Measurements from ENCODE around the gene HTRA2.

Gene HTRA2

GRCh38 chr2:74499940-74500577 lies 29.7 kb upstream of the HTRA2 start:
- no peak for DNase-seq (ENCODE audit: low read depth in 2 of 2)

- DNase-seq (ENCODE audit: low read depth in 2 of 2): no peak
These were observed 29.2 kb upstream of the HTRA2 start for GRCh38 chr2:74500578-74500946.

- DNase-seq (ENCODE audit: low read depth in 2 of 2): no peak
These were observed 28.2 kb upstream of the HTRA2 start for GRCh38 chr2:74501335-74502071.

DNA sequence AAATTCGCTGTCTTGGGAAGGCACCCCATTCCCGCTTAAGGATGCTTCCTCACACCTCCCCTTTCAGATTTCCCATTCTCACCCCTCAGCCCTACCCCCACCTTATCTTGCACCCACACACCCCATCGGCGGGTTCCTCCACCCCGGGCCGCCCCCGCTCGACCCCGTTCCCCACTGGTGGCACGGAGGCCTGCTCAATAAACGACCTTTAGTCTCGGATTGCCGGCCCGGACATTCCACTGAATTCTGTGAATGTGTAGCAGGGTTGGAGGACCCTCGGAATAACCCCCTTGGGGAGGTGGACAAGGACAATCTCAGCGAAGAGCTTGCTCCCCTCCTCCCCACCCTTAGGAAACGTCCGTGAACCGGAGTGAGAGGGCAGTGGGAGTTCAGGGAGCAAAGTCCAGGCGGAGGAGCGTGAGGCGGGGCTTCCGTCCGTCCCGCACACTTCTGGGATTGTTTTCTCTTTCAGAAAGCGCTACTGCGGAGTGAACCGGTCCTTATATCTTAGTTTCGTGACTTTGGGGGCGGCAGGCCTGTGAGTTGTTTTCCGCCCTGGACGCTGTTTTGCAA lies 27.5 kb upstream of the HTRA2 start:
- no peak for DNase-seq (ENCODE audit: low read depth in 2 of 2)

GRCh38 chr2:74502720-74503505 lies 26.8 kb upstream of the HTRA2 start:
- DNase-seq (ENCODE audit: low read depth in 2 of 2): peak in 1 of 2 experiments; percentile 40

DNA sequence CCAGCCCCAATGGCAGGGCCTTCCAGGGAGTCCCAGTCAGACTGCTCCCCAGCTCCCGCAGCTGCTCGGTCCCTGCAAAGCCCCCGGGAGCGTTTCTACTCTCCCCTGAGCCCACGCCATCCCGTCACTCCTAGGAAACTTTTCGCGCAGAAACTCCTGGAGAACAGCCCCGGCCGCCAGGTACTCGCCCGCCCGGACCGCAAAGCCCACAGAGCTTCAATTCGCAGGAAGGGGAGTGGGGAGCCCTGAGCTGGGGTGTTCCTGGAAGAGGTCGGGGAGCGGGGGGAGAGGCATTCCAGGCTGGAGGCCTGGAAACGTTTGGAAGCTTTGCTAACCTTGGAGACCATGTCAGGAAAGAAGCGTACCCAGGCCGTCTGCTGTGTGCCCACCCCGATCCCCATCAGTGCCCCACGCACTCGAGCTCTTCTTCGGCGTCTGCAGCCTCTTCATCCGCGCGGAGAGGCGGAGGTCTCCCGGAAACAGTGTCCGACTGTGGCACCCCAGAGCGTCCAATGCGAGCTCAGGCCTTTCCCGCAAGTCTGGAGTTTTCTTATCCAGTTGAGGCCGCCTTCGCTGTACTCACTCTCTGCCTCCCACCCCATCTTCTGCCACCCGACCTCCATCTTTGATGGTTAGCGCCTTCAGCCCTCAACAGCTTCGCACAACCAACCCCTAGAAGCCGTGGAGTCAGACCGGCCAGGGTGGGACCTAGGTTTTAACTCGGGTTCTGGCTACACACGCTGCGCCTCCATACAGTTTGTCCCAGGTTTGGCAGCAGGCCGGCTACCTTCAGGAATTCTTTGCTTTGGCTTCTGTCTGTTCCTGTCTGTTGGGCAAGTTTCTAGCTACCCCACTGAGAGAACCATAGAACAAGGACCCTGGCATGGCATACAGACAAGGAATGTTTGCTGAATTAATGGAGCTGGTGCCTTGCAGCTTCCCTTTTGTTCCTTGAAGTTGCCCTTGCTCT lies 25.9 kb upstream of the HTRA2 start:
- no peak for DNase-seq (ENCODE audit: low read depth in 2 of 2)

- no peak for DNase-seq (ENCODE audit: low read depth in 2 of 2)
These were observed 25.1 kb upstream of the HTRA2 start for GRCh38 chr2:74504591-74504990.

DNA sequence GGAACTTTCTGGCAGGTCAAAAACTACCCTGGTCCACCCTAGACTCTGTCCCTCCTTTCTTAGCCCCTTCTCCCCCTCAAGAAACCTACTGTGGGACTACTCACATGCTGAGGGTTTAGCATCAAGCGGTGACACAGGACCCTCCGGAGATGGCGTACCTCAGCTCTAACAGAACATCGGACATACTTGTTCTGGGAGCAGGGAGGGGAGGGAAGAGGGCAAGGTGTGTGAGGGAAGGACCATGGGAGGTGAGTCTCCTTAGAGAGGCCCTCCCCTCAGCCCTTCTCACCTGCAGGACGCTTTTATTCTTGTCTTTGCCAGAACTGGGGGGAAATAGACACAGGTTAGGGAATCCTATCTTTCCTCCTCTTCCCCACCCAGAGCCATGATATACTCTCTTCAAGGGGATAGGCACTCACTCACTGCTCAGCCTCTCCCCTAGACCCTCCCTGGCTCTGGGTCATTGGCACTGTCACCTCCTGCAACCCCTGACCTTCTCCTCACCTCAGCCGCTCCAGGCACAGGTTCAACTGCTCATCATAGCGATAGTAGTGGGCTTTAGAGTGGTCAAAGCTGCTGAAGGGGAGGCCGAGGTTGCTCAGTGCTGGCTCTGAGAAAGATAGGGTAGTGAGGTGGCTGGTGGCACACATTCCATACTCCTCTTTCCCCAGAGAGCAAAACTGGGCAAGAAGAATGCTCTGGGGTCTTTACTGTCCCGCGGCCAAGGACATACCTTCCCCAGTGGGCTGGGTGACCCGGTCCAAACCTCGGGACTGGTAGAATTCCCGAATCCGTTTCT lies 24.1 kb upstream of the HTRA2 start:
- no peak for DNase-seq (ENCODE audit: low read depth in 2 of 2)

DNA sequence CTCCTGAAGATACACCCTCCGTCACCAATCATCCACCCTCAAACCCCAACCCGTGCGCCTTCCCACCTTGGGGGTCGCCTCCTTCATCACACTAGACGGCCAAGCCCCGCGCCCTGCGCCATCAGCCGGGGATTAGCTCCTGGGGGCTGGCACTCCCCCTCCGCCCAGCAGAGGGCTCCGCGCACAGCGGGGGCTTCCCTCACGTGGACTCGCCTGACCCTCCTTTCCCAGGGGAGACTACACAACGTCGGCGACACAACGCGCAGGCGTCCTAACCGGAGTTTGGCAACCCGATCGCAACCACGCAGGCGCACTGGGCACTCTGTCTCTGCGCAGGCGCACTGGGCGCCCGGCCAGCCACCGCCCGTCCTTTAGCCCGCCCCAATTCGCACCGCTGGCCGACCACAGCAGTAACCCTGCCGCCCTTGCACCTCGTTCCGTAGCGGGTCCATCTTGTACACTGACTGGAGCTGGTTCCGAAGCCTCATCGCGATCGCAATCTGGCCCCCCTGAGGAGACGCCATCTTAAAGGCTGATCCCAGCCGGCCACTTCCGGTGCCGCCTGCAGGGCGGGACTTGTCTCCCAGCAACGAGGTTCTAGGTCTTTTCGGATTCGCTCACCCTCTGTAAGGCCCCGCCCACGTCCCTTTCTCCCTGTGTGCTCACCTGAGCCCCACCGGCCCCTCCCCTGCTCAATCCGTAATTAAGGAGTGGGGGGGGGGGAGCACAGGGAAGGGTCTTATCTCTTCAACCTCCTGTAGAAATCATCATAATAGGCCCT lies 22.4 kb upstream of the HTRA2 start, which contains the start of gene PCGF1:
PCGF1 (minus strand) TSS at position 551 of the 781 bp plus-strand sequence; CDS start at position 524, 27 bp downstream.
- DNase-seq (ENCODE audit: low read depth in 2 of 2): peak; percentile 96 to 99

GRCh38 chr2:74507926-74508520 lies 21.7 kb upstream of the HTRA2 start:
- DNase-seq (ENCODE audit: low read depth in 2 of 2): no peak

- DNase-seq (ENCODE audit: low read depth in 2 of 2): no peak
These were observed 19.5 kb upstream of the HTRA2 start for GRCh38 chr2:74510272-74510671.

- DNase-seq (ENCODE audit: low read depth in 2 of 2): no peak
These were observed 18.4 kb upstream of the HTRA2 start for GRCh38 chr2:74511104-74511989.

DNA sequence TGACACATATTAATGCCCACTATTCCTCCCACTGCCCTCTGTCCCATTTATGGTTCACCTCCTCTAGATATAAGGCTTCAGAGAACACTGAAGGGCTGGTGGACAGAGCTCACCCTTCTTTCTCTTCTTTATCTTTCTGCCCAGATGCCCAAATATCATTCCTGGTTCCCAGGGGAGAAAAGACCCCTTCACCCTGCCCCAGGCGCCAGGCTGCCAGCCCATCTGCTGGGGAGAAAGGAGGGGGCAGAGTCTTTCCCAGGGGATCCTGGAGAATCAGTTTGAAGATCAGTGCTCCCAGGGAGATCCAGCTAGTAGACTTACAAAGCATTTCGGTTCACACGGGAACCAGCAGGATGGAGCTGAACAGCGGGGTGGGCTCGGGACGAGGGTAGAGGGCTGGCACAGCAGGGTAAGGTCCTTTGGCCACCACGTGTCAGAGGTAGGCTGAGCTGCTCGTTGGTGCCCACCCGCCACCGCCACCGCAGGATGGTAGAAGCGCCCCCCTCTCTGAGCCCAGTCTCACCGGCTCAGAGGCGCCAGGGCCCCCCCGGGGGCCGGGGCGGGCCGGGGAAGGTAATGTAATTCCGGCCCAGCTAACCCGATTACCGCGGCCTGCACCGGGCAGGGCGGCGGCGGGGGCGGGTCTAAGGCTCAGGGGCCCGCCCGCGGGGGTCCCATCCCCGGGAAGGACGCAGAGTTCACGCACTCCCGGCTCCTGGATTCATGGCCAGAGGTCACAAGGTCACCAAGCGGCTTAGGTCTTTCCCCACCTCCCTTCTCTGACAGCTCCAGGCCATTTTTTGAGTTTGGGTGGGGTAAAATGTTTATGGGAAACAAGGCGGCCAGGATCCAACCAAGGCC lies 16.8 kb upstream of the HTRA2 start:
- no peak for DNase-seq (ENCODE audit: low read depth in 2 of 2)

GRCh38 chr2:74513605-74514367 lies 15.9 kb upstream of the HTRA2 start:
- no peak for DNase-seq (ENCODE audit: low read depth in 2 of 2)

DNA sequence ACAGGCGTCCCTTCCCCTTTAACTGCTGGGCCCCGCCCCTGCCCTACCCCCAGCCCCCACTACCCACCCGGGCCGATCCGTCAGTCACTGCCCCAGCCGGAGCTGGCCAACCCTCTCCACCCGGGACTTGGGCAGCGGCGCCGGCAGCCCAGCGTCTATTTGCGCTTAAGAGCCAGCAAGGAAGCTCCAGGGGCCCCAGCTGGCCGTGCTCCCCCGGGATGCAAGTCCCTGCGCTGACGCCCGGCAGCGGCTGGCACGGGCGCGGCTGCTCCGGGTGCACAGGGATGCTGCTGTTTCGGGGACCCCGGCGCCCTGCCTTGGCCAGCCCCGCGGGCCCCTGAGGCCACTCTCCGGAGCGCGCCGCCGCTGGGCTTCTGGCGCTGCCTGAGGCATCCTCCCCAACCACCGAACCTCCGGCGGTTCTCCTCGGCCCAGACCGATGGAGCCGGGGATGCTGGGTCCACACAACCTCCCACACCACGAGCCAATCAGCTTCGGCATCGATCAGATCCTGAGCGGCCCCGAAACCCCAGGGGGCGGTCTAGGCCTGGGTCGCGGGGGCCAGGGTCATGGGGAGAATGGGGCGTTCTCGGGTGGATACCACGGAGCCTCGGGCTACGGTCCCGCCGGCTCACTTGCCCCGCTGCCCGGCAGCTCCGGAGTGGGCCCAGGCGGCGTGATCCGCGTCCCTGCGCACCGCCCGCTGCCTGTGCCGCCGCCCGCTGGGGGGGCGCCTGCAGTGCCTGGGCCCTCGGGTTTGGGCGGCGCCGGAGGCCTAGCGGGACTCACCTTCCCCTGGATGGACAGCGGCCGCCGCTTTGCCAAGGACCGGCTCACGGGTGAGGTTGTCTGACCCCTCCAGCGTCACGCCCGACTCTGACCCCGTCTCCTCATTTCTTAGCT lies 15.1 kb upstream of the HTRA2 start, which contains the start of gene TLX2:
TLX2 (plus strand) TSS at position 83 of the 903 bp plus-strand sequence; CDS start at position 440, 357 bp downstream.
- no peak for DNase-seq (ENCODE audit: low read depth in 2 of 2)
